Caki2 (cell line): ENCODE measurements around the gene IL25. TPM values are rescaled to one million over a fixed set of nuclear protein-coding genes. Genes with fewer than 3 reads are reported as not detected.
"Not testable (repeated sequence)": the region's sequence is repeated elsewhere in the genome, so short reads cannot be mapped to it uniquely, and the experiment has no call there.

ENCODE experiments used
- DNase-seq: peaks from one replicate; pipeline ENCODE4 v3.0.0-alpha.2; 2015; ENCODE audit warnings: low read depth
- in situ Hi-C: cut with HindIII; loops from 2 replicates; pipeline ENCODE4 v1.10.0; 2016; ENCODE audit warnings: low sequenced_read_pairs, low pct_unique_long_range_greater_than_20kb, mixed read lengths
- total RNA-seq: library from RNA; depleted of rRNA; stranded (reverse); fragments of >200 nt; shearing (Covaris generic); gene quantifications from 2 replicates; pipeline ENCODE4 v1.2.3, GENCODE V29; 2014; ENCODE audit warnings: low replicate concordance

Gene IL25
- total RNA-seq, 1 experiment from 2014 or later = not detected

DNA sequence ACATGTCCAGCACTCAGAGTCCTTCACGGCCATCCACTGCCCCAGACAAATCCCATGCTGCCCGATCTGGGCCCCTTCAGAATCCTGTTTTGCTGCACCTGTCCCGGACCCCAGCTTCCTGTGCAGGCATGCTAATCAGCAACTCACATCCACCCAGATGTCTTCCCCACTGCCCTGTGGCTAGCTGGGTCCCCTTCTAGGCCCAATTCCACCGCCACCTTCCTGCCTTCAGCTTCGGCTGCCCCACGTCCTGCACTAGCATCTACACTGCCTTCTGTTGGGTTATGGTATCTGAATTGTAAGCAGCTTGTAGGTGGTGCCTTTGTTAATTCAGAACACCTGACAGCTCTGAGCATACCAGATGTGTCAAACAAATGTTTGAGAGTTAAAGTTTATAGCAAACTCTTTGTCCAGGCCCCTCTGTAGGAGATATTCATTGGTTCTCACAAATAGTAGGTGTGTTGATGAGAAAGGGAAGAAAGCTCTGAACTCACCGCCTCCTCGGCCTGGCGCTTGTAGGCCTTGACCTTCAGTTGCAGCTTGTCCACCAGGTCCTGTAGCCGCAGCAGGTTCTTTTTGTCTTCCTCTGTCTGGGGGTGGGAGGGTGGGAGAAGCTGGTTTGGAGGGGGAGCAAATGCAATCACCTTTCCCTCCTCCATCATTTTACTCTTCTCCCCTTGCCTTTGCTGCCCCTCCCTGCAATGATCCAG is 10.3 kb downstream of the IL25 start:
- in situ Hi-C loops = no loop called here
- no peak for DNase-seq

DNA sequence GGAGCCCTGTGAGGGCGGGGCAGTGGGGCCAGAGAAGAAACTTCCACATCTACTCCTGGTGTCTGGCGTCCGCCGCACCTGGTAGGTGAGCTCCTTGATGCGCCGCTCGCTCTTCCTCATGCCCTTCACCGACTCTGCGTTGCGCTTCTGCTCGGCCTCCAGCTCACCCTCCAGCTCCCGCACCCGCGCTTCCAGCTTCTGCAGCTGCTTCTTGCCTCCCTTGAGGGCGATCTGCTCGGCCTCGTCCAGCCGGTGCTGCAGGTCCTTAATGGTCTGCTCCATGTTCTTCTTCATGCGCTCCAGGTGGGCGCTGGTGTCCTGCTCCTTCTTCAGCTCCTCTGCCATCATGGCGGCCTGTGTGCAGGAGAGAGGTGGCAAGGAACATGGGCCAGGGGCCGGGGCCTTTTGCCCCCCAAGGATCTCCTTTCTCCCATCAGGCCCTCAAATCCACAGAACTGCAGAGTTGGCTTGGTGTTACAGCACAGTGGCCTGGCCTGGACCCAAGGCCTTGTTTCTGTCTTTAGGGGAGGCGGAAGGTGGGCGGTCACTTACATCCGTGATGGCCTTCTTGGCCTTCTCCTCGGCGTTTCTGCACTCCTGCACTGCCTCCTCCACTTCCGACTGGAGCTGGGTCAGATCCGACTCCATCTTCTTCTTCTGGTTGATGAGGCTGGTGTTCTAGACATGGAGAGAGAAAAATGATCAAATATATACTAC is 11.9 kb downstream of the IL25 start:
- no peak for DNase-seq
- in situ Hi-C loops = no loop called here

DNA sequence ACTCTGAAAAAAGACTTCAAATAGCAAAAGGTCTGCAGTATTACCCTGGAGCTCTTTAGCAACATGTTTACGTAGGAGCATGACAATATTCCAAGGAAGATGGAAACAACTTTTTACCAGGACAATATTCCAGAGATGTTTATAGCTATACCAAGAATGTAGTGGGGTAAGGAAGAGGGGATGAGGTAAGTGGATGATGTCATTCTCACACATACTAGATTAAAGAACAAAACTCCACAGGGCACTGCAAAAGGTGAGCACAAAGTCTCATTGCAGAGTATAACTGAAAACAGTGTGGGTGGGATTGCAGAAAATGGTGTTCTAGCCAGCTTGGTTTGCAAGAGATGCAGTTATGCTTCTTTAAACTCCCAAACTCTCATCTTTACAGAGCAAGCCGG is 12.6 kb downstream of the IL25 start:
- in situ Hi-C loops = no loop called here
- DNase-seq = no peak

DNA sequence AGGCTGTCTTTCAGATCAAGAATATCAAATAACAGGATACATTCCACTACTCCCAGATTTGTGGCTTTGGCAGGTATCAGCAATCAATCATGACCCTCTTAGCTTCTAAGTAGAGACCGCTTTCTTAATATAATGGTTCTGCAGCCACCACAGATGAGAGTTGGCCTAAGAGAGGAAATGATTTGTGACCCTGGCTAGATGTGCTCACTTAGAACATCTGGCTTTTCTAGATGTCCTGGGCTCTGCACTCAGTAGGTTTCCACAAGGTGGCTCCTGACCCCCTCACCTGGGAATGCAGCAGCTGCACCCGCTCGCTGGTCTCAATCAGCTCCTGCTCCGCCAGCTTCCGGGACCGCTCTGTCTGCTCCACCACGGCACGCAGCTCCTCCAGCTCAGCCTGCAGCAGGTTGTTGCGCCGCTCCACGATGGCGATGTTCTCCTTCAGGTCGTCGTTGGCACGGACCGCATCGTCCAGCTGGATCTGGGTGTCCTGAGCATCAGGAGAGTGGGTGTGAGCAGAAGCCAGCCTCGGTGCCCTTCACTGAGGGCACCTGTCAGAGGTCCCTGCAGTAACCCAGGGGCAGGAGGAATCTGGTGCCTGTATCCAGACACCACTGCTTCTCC is 13.1 kb downstream of the IL25 start:
- in situ Hi-C loops = no loop called here
- no peak for DNase-seq

DNA sequence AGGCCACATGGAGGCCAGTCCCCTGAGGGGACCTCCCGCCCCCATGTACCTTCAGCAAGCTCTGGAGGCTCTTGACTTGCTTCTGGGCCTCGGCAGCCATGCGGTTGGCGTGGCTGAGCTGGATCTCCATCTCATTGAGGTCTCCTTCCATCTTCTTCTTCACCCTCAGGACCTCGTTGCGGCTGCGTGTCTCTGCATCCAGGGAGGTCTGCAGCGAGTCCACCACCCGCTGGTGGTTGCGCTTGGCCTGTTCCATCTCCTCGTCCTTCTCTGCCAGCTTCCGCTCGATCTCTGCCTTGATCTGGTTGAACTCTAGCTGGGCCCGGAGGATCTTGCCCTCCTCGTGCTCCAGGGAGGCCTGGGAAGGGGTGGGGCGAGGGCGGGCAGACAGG is 13.7 kb downstream of the IL25 start:
- in situ Hi-C loops, DNase-seq: not testable (repeated sequence)

DNA sequence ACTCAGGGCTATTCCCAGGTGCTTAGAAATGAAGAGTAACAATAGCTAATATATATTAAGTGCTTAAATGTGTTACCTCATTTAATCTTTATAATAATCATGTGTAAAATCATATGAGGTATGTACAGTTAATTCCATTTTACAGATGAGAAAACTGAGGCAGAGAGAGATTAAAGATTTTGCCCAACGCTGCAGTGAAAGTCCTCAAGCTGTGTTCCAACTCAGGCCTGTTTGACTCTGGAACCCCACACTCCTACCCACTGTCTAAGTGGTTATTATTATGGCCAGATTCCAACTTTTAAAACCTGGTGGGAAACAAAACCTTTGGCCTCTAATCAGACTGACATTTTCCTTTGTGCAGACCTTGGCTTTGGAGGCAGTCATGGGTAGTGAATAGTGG is 14.4 kb downstream of the IL25 start:
- in situ Hi-C loops = no loop called here
- no peak for DNase-seq

DNA sequence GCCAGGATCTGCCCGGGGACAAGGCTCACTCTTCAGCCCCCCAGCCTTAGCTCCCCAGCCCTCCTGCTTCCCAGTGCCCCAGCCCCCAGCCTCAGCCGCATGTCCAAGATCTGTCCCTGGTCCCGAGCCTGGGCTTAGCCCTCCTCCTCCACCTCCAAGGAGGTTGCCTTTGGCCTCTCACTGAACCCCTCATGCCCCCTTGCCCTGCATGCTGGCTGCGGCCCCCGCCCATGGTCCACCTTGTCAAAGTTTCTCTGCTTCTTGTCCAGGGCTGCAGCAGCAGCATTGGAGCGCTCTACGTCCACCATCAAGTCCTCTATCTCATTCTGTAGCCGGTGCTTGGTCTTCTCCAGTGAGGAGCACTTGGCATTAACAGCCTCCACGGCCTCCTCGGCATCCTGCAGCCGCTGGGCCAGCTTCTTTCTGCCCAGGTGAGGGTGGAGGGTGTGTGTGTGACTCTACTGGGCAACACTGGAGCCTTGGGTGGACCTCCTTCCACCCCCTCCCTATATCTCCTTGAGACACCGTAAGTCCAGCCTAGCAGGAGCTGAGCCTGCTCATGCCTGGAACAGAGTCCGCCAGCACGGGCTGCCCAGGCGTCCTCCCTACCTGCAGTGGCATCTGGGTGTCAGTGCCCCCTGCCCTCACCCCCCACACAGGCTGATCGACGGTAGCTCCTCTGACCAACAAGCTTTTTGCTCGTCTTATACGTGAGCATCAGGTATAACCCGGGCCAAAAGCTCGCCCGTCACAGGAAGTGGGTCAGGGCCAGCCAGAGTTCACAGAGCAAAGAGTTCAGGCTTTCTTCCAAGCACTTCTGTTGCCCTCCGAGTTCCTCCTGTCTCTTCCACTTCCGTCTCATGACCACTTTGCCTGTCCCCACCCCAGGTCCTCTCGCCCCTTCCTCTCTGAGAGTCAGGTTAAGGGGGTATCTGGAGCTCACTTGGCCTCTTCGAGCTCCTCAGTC is 15.6 kb downstream of the IL25 start:
- in situ Hi-C loops = no loop called here
- no peak for DNase-seq

DNA sequence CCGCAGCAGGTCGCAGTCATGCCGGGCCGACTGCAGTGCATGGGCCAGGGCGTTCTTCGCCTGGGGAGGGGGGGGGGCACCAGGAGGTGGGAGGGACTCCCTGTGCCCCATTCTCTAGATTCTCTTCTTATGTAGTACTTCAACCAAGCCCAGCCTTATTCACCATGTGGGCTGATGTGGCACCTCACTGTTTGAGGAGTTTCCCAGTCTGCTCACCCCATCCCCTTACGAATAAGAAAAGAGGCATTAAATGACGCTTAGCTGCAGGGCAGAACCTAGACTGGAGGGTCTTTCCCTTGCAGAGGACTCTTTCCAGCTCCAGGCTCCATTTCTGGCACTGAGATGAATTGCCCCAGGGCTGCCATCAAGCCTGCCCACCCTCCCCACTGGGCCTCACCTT is 16.4 kb downstream of the IL25 start:
- in situ Hi-C loops = no loop called here
- DNase-seq = no peak

DNA sequence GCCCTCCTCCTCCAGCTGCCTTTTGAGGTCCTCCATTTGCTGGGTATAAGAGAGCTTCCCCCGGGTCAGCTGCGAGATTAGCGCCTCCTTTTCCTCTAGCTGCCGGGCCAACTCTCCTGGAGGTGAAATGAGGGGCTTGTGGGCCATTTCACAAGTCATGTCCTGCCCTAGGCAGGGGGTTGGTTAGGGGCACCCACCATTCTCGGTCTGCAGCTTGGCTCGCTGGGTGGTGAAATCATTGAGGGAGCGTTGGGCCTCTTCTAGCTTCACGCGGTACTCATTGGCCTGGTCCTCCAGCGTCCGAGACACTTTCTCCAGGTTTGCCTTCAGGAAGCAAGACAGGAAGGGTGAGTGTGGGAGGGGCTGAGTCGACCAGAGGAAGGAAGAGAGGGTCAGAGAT is 16.8 kb downstream of the IL25 start:
- DNase-seq = no peak
- in situ Hi-C loops = no loop called here

DNA sequence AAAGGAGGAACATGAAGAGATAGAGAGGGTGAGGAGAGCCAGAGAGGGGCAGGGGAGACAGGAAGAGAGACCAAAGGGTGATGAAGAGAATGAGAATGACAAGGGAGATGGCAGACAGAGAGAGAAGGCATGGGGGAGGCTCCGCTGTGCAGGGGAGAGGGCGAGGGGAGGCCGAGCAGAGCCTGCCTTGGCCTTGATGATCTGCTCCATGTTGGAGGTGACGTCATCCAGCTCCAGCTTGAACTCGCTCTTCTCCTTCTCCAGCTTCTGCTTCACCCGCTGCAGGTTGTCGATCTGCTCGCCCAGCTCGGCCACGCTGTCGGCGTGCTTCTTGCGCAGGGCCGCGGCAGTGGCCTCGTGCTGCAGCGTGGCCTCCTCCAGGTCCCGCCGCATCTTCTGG is 17.3 kb downstream of the IL25 start:
- DNase-seq, in situ Hi-C loops: not testable (repeated sequence)

DNA sequence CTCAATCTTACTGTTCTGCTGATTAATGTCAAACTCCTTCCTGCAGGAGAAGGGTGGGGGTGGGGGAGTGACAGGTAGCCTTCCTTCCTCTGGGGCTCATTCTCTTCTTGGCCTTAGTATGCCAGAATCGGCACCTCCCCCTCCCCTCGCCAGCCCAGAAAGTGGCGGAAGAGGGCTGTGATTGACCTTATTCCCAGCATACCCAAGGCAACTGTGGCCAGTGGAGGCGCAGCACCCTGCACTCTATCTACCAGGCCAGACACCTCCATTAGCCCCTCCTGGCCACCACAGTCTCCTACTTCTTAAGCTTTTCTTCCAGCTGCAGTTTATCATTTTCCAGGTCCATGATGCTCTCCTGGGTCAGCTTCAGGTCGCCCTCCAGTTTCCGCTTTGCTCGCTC is 20.0 kb downstream of the IL25 start:
- in situ Hi-C loops = no loop called here
- DNase-seq = no peak

DNA sequence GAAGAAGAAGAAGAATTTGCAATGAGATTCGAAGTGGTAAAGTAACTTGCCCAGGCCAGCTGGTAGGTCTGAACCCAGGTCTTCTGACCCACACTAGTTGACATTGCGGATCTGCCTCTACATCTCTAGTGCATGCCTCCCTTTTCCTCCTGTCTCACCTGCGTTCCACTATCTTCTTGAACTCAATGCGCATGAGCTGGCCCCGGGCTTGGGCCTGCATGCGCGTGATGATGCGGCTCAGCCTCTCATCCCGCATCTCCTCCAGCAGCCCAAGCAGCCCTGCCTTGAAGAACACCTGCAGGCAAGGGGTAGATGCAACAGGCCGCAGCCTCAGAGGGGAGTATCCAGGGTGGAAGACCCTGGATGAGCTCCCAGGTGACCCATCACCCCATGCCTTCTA is 23.5 kb downstream of the IL25 start:
- no peak for DNase-seq
- in situ Hi-C loops = no loop called here

DNA sequence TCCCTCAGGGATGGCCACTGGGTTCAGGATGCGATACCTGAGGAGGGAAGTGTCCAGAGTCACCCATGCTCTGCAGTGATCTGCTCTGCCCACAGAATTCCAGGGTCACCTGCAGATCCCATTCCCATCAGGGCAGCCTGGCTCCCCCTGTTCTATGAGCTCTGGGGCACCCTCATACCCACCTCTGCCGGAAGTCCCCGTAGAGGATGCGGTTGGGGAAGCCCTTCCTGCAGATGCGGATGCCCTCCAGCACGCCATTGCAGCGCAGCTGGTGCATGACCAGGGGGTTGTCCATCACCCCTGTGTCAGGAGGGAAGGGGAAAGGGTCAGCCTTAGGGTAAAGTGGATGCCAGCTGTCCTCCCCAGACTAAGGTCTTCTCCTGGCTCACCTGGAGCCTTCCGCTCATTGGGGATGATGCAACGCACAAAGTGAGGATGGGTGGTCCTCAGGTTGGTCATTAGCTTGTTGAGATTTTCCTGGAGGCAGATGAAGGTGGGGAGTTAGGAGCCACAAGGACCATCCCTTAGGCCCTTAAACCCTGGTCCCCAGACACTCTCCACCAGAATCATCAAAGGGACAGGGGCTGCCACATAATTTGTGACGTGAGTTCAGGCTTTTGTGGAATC is 24.3 kb downstream of the IL25 start:
- in situ Hi-C loops = no loop called here
- DNase-seq = no peak

DNA sequence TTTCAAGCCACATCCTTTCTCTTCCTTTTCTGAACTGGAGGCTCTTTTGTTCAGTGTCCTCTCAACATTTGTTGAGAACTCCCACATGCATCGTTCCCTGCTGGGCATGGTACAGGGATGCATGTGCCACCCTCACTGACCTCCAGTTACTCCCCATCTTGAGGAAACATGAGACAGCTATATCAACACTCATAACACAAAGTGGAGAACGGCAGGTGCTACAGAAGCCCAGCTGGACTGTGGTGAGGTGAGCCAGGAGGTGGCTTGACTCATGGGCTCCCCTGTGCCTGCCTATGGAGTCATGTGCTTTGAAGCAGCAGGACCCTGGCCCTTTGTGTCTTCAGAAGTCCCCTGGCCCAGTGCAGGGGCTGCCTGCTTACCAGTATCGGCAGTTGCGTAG is 25.7 kb downstream of the IL25 start:
- DNase-seq = no peak
- in situ Hi-C loops = no loop called here

DNA sequence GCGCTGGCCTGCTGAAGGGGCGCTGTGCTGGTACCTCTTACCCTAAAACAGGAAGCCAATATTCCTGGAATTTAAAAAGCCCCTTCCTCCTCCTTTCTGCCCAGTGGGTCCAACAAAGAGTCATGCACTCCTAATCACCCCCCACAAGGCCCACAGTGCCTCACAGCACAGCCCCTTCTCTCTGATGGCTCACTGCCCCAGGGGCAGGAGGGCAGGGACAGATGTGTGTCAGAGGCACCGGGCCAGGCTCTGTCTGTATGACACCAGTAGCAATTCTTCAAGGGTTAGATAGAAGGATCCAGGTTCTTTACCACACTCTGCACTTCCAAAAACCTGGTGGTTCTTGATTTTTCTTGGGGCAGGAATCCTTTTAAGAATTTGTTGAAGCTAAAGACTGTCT is 26.5 kb downstream of the IL25 start:
- no peak for DNase-seq
- in situ Hi-C loops = no loop called here

DNA sequence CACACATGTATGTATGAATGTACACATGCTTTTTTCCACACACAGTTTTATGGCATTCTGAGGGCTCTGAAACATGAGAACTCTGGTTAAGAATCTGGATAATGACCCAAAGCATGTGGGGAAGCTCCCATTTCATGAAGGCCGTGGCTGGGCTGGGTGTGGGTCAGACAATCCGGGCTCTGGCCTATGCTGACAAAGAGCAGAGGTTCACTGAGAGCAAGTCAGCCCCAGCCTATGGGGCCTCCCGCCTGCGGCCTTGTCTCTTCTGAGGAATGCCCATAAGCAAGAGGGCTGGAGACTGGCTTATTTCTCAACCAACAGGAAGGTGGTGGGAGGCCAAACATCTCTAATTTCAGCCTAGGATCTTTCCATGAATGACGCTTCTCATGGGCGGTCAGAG is 27.0 kb downstream of the IL25 start:
- no peak for DNase-seq
- in situ Hi-C loops = no loop called here

DNA sequence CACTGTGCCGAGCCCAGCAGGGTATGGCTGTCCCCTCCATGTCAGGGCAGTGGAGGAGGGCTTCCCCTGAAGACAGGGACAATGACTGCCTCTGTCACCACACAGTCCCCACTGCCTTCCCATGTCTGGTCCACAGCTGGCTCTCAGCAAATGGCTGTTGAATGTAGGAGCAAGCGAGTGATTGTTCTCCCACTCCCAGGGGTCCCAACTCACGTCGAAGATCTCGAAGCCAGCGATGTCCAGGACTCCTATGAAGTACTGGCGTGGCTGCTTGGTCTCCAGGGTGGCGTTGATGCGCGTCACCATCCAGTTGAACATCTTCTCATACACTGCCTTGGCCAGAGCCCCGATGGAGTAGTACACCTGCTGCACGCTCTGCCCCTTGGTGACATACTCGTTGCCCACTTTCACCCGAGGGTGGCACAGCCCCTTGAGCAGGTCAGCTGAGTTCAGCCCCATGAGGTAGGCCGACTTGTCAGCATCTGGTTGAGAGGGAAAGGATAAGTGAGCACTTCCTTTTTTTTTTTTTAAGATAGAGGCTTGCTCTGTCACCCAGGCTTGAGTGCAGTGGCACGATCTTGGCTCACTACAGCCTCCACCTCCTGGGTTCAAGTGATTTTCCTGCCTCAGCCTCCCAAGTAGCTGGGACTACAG is 28.0 kb downstream of the IL25 start:
- in situ Hi-C loops, DNase-seq: not testable (repeated sequence)

DNA sequence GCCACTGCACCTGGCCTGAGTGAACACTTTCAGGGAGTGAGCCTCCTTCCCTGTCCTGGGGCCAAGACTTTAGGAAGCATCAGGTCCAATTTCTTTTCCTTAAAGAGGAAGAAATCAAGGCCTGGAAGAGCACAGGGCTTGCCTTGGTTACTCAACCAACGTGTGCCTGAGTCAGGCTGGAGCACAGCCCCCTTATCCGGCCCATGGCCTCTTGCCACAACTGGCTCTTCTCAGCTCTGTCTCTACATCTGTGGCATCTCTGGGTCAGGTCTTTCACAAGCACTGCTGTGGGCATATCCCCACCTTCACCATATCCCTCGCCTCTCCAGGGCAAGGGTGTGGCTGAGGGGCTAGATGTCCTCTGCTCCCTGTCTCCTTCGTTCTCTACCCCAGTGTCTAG is 28.7 kb downstream of the IL25 start:
- in situ Hi-C loops = no loop called here
- DNase-seq = no peak
